Choroid plexus epithelial cell (primary cell): Measurements from ENCODE around the gene GPATCH3.

Source experiments
- DNase-seq: peaks from one replicate; pipeline ENCODE4 v3.0.0-alpha.2; 2010; ENCODE audit warnings: low read depth
- H3K4me3 ChIP-seq: 2 replicates; pipeline ENCODE4 v1.5.1; 2011; ENCODE audit warnings: low read depth, mild to moderate bottlenecking, control low read depth, low read length, moderate library complexity
- TF ChIP-seq, protein P1 (sequence below): conservative IDR thresholded peaks from 2 replicates; pipeline ENCODE4 v1.5.1; 2011; ENCODE audit warnings: low read depth, mild to moderate bottlenecking, control low read depth, inconsistent platforms, low read length, moderate library complexity

Gene GPATCH3

DNA sequence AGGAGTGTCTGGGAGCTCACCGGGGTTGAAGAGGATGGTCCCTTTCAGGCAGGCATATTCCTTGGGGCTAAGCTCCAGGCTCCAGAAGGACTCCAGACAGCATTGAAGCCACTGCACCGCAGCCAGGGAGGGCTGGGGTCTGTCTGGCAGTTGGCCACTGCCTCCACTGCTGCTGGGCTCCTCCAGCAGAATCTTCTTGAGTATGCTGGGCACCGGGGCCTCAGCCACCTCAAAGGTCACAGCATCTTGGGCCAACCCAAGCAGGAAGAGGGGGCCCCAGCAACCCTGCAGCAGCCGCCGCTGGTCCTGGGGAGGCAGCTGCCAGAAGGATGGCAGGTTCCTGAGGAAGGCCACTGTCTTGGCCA, 13.1 kb upstream of the GPATCH3 start:
- DNase-seq: no peak
- H3K4me3 ChIP-seq: no peak overlapping the region
- TF ChIP-seq, protein P1, sequence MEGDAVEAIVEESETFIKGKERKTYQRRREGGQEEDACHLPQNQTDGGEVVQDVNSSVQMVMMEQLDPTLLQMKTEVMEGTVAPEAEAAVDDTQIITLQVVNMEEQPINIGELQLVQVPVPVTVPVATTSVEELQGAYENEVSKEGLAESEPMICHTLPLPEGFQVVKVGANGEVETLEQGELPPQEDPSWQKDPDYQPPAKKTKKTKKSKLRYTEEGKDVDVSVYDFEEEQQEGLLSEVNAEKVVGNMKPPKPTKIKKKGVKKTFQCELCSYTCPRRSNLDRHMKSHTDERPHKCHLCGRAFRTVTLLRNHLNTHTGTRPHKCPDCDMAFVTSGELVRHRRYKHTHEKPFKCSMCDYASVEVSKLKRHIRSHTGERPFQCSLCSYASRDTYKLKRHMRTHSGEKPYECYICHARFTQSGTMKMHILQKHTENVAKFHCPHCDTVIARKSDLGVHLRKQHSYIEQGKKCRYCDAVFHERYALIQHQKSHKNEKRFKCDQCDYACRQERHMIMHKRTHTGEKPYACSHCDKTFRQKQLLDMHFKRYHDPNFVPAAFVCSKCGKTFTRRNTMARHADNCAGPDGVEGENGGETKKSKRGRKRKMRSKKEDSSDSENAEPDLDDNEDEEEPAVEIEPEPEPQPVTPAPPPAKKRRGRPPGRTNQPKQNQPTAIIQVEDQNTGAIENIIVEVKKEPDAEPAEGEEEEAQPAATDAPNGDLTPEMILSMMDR: no peak

DNA sequence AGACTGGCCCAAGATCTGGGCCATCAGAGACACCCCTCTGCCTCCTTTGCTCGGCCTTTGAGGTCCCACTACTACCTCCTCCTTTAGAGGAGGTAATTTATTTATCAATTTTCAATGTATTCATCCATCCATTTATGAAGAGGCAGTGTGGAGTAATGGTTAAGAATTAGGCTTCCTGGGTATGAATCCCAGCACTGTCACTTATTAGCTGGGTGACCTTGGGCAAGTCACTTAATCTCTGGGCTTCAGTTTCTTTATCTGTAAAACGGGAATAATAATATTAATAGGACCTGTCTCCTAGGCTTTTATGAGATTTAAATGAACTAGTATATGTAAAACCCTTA, 11.9 kb upstream of the GPATCH3 start:
- TF ChIP-seq, protein P1: no peak
- no peak overlapping the region for H3K4me3 ChIP-seq
- DNase-seq: no peak

DNA sequence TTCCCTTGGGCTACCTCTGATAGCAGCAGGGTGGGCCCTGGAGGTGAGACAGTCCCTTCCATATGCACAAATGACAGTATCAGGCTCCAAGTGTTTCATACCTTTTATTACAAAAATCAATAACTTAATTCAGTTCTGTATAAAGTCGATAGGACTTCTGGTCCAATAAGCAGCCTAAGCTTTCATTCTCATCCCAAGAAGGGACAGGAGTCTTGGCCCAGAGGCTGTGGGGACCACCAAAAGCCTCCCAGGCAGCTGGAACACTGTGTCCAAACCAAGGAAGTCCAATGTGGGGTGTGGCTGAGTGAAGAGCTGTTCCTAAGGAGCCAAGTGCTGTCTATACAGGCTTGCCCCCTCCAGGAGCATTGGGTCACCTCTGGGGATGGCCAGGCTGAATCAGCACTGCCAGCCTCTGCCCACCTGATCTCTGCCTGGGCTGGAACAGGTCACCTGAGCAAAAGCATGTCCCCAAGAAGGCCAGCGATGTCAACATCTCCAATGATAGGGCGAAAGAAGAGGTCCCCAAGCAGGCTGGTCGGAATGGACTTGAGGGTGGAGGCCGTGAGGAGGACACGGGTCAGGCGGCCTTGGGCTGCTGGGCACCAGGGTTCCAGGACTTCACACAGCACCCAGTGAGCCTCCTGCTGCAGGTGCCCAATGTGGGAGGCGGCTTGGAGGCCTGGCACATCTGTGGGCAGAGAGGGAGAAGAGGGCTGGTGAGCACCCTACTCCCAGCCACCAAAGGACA, 11.3 kb upstream of the GPATCH3 start:
- no peak overlapping the region for H3K4me3 ChIP-seq
- TF ChIP-seq, protein P1: no peak
- no peak for DNase-seq

DNA sequence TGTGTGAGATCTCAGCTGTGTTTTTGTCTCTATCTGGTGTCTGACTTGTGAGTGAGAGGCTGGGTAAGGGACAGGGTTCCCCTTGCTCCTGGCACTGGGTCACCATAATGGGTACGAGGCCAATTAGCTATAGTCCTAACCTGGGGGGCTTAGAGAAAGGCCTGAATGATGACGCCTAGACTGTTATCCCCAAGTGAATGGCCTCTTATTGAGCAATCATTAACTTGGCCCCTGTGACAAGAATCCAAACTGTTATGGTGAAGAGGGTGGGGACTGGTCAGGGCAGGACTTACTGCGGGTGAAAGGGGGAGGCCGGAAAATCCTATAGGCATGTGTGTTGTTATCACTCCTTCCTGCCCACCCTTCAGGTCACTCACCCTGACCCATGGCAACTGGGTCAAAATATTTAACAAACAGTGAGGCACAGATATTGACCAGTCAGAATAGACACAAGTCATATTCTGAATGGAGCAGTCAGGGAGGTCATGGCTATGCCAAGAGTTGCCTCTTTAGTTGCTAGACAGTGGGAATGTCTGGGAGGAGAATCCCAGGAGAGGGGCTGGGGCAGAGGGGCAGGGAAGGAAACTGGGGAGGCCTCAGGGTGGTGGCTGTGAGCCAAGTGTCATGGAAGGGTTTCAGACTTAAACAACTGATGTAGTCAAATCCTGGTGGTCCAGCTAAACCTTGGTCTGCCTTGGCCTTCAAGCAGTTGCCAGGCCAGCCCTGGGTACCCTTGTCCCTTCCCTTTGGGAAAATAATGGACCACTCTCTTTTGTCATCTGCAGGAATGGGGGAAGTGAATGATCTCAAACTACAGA, 10.3 kb upstream of the GPATCH3 start:
- no peak overlapping the region for H3K4me3 ChIP-seq
- no peak for DNase-seq
- TF ChIP-seq, protein P1: no peak

DNA sequence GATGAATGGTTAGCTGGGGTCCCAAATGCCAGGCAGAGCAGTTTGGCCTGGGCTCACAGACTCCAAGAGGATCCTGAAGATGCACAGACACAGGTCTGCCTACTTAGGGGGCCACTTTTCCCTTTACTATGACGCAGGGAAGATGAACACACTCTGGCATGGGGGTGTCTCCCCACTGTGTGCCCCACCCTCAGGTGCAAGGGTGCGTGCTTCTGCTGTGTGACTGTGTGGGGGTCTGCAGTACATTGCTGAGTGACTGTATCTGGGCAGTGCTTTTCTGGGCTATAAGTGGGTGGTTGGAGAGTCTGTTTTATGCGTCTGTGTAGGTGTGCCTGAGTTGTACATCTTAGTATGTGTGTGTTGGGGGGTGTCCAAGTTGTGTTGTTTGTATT, 9.7 kb upstream of the GPATCH3 start:
- no peak overlapping the region for H3K4me3 ChIP-seq
- DNase-seq: no peak
- TF ChIP-seq, protein P1: no peak

DNA sequence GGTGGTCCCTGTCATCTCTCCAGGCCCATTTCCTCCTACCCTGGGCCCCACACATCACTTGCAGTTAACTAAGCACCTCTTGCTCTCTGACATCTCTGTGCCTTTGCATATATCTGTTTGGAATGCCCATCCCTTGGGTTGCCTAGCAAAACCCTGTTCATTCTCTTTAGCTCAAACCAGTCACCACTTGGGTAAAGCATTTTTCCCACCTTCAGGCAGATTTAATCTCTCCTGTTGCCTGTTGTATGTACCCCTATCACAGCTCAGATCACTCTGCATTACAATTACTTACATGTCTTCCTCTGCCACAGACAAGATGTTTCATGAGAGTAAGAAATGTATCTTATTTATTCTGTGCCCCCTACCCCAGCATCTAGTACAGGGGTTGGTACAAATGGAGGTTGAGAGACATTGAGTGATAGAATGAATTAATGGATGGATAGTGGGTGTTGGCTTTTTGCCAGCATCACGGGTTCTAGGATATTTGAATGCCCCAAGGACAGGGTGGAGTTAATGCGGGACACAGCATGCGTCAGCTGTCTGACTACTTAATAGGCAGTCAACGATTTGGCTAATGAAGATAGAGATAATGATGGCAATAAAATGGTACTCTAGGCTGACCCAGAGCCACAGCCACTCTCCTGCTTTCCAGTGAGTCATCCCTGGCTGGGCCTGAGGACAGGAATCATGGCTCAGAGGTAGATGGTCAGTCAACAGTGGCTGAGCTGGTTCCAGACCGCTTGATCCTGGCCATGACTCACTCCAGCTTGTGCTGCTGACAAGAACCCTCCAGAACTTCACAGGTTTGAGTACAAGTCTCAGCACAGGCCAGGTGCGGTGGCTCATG, 7.0 kb upstream of the GPATCH3 start:
- DNase-seq: peak; percentile 73
- TF ChIP-seq, protein P1: no peak
- no peak overlapping the region for H3K4me3 ChIP-seq
